Trophoblast cell (in vitro differentiated cells and primary cell): ENCODE data around the gene CCDC192.

ENCODE experiments used
- DNase-seq, 2 donors: peaks; one replicate each; pipeline ENCODE4 v3.0.0-alpha.2; 2016
- H2AFZ ChIP-seq: 2 replicates; pipeline ENCODE4 v1.6.1; 2013; ENCODE audit warnings: low read length, moderate library complexity, mild to moderate bottlenecking; ENCODE audit not compliant: insufficient read depth, poor library complexity
- H2AK5ac ChIP-seq: 2 replicates; pipeline ENCODE4 v1.6.1; 2013; ENCODE audit warnings: mild to moderate bottlenecking, low read length
- H2BK120ac ChIP-seq: 2 replicates; pipeline ENCODE4 v1.6.1; 2013; ENCODE audit warnings: low read length, mild to moderate bottlenecking, moderate library complexity; ENCODE audit not compliant: insufficient read depth, poor library complexity
- H2BK12ac ChIP-seq: 2 replicates; pipeline ENCODE4 v1.6.1; 2013; ENCODE audit warnings: mild to moderate bottlenecking, low read length, moderate library complexity
- H2BK5ac ChIP-seq: 2 replicates; pipeline ENCODE4 v1.6.1; 2013; ENCODE audit warnings: low read length, low read depth, moderate library complexity, mild to moderate bottlenecking; ENCODE audit not compliant: poor library complexity
- H3K14ac ChIP-seq: 2 replicates; pipeline ENCODE4 v1.6.1; 2013; ENCODE audit warnings: mild to moderate bottlenecking, low read length
- H3K18ac ChIP-seq: 2 replicates; pipeline ENCODE4 v1.6.1; 2013; ENCODE audit warnings: mild to moderate bottlenecking, low read length
- H3K23ac ChIP-seq: 2 replicates; pipeline ENCODE4 v1.6.1; 2013; ENCODE audit warnings: low read length
- H3K27ac ChIP-seq: 2 replicates; pipeline ENCODE4 v1.5.1; 2013; ENCODE audit warnings: low read depth, mild to moderate bottlenecking, inconsistent platforms, low read length, moderate library complexity
- H3K27me3 ChIP-seq: 2 replicates; pipeline ENCODE4 v1.6.1; 2013; ENCODE audit warnings: inconsistent platforms, mild to moderate bottlenecking, low read length, moderate library complexity; ENCODE audit not compliant: insufficient read depth
- H3K36me3 ChIP-seq, 2 experiments: 1 replicate in 1 of 2; 2 replicates in 1 of 2; pipeline ENCODE4 v1.6.1; 2013; ENCODE audit warnings: low read length in 2 of 2, mild to moderate bottlenecking in 2 of 2, moderate library complexity in 1 of 2; ENCODE audit not compliant: insufficient read depth in 2 of 2, control insufficient read depth in 1 of 2
- H3K4ac ChIP-seq: 2 replicates; pipeline ENCODE4 v1.6.1; 2013; ENCODE audit warnings: low read depth, mild to moderate bottlenecking, low read length, moderate library complexity
- H3K4me1 ChIP-seq, 2 experiments: 1 replicate in 1 of 2; 2 replicates in 1 of 2; pipeline ENCODE4 v1.6.1; 2013; ENCODE audit warnings: low read length in 2 of 2, mild to moderate bottlenecking in 2 of 2, moderate library complexity in 1 of 2; ENCODE audit not compliant: insufficient read depth in 2 of 2, control insufficient read depth in 1 of 2
- H3K4me2 ChIP-seq: 2 replicates; pipeline ENCODE4 v1.6.1; 2013; ENCODE audit warnings: inconsistent platforms, mild to moderate bottlenecking, low read length, moderate library complexity
- H3K4me3 ChIP-seq: 2 replicates; pipeline ENCODE4 v1.5.1; 2013; ENCODE audit warnings: mild to moderate bottlenecking, low read depth, low read length, inconsistent platforms
- H3K79me1 ChIP-seq: one replicate; pipeline ENCODE4 v1.6.1; 2013; ENCODE audit warnings: low read length
- H3K79me2 ChIP-seq: 2 replicates; pipeline ENCODE4 v1.6.1; 2013; ENCODE audit warnings: low read length, mild to moderate bottlenecking; ENCODE audit not compliant: control insufficient read depth, insufficient read depth, poor library complexity
- H3K9ac ChIP-seq: 2 replicates; pipeline ENCODE4 v1.6.1; 2013; ENCODE audit warnings: mild to moderate bottlenecking, low read length
- H3K9me3 ChIP-seq: 2 replicates; pipeline ENCODE4 v1.6.1; 2013; ENCODE audit warnings: low read depth, mild to moderate bottlenecking, control low read depth, inconsistent platforms, low read length; ENCODE audit not compliant: insufficient read depth
- H4K12ac ChIP-seq: 2 replicates; pipeline ENCODE4 v1.6.1; 2013; ENCODE audit warnings: low read depth, mild to moderate bottlenecking, low read length, moderate library complexity
- H4K8ac ChIP-seq: 2 replicates; pipeline ENCODE4 v1.6.1; 2013; ENCODE audit warnings: low read depth, mild to moderate bottlenecking, low read length, moderate library complexity
- H4K91ac ChIP-seq: one replicate; pipeline ENCODE4 v1.6.1; 2013; ENCODE audit warnings: low read depth, mild to moderate bottlenecking, low read length, moderate library complexity
- WGBS: extraction: QIAGEN DNeasy Blood & Tissue Kit; methylation state at CpG from one replicate; pipeline ENCODE4 v1.1.7; 2013; ENCODE audit warnings: missing lambda C conversion rate; ENCODE audit not compliant: insufficient read length, insufficient coverage; ENCODE audit errors: extremely low coverage; 5-methylcytosine and 5-hydroxymethylcytosine counted together

CCDC192 gene

DNA sequence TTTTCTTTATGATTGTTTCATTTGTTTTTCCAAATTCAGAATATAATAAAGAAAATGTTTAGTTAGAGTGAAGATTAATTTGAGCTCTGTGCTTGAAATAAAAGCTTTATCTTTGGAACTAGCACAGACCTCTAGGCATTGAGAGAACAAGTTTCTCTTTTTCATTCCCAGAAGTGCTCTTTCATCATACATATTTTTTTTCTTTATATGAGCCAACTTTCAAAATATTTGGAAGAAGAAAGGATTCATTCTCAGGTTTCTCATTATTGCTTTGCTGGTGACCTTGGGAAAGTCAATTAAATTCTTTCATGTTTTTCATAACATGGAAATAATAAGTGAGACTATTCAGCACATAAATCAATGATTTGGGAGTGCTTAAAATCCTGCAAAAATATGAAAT, 37.5 kb upstream of the CCDC192 start:
- Histone ChIP-seq H3K23ac (no peak overlapping the region), H3K18ac (no peak overlapping the region), H2BK5ac (no peak overlapping the region), H2BK12ac (no peak overlapping the region), H3K27me3 (no peaks in the 10 kb centered on the region), H2AK5ac (no peak overlapping the region), H3K4ac (no peak overlapping the region), H3K27ac (no peak overlapping the region), H4K8ac (no peak overlapping the region), H2BK120ac (no peak overlapping the region), H3K4me3 (no peak overlapping the region), H3K9me3 (no peaks in the 10 kb centered on the region), H4K91ac (no peak overlapping the region), H2AFZ (no peak overlapping the region), H4K12ac (no peak overlapping the region), H3K14ac (no peak overlapping the region), H3K4me2 (no peak overlapping the region), H3K9ac (no peak overlapping the region), H3K4me1 (no peaks in the 10 kb centered on the region), H3K79me1 (no peaks in the 10 kb centered on the region), H3K79me2 (no peaks in the 10 kb centered on the region), H3K36me3 (no peaks in the 10 kb centered on the region)
- DNase-seq, result no peak

DNA sequence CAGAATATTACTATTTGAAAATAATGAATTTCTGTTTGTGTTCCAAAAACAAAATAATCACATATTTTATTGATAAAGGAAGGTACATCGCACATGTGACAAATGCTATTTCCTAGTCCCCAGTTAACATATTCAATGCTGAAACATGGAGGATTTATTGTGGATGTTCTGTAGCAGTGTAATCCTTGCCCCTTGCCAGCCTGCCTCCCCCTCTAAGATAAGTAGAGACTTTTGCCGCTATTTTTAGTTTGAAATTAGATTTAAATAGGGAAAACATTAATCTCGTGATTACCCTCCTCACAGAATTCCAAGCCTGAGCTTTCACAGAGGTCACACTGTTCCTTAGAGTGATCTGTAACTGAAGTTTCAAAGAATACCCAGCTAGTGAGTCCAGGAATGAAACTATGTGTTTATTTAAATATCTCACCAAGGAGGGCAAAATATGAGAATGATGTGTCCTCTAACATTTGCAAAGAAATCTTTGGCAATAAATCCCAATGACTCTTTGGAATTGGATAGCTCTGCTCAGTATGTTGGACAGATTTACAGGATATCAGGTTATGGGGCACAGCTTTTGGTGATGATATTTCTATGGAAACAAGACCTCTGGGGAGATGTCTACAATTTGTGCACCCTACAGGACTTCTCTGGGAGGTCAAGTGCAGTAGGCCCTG, 37.0 kb upstream of the CCDC192 start:
- Histone ChIP-seq H4K12ac (no peak overlapping the region), H3K9me3 (no peaks in the 10 kb centered on the region), H2BK120ac (no peak overlapping the region), H3K27me3 (no peaks in the 10 kb centered on the region), H3K36me3 (no peaks in the 10 kb centered on the region), H2AK5ac (no peak overlapping the region), H3K23ac (no peak overlapping the region), H3K79me2 (no peaks in the 10 kb centered on the region), H3K4me1 (no peaks in the 10 kb centered on the region), H3K4me2 (no peak overlapping the region), H2AFZ (no peak overlapping the region), H2BK12ac (no peak overlapping the region), H3K14ac (no peak overlapping the region), H4K8ac (no peak overlapping the region), H3K18ac (no peak overlapping the region), H3K27ac (no peak overlapping the region), H3K79me1 (no peaks in the 10 kb centered on the region), H3K4me3 (no peak overlapping the region), H3K9ac (no peak overlapping the region), H3K4ac (no peak overlapping the region), H2BK5ac (no peak overlapping the region), H4K91ac (no peak overlapping the region)
- no peak for DNase-seq
- no CpG with 5 or more reads among the region's 3 CpGs for WGBS

DNA sequence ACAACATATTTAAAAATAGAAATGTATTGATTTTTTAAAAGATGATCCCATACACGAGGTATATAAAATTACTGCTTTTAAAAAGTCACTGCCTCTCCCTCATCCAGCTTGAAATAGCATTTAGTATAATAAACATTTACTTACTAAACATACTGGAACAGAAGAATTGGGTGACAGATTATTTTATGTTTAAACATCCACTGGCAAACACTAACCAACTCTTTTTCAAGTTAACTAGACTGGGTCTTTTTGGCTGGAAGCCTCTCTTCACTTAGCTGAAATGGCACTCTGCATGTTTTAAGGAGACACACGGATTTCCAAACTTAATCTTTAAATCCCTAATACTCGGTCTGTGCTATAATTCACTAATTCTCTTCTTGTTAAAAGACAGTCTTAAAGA, 35.3 kb upstream of the CCDC192 start:
- Histone ChIP-seq H3K79me2 (no peaks in the 10 kb centered on the region), H3K27ac (no peak overlapping the region), H3K79me1 (no peaks in the 10 kb centered on the region), H3K36me3 (no peaks in the 10 kb centered on the region), H4K12ac (no peak overlapping the region), H3K9me3 (no peaks in the 10 kb centered on the region), H3K27me3 (no peaks in the 10 kb centered on the region), H3K18ac (no peak overlapping the region), H4K91ac (no peak overlapping the region), H3K4me3 (no peak overlapping the region), H3K9ac (no peak overlapping the region), H2BK5ac (no peak overlapping the region), H2AK5ac (no peak overlapping the region), H3K4me1 (no peaks in the 10 kb centered on the region), H2AFZ (no peak overlapping the region), H2BK120ac (no peak overlapping the region), H4K8ac (no peak overlapping the region), H3K4ac (no peak overlapping the region), H3K14ac (no peak overlapping the region), H3K23ac (no peak overlapping the region), H2BK12ac (no peak overlapping the region), H3K4me2 (no peak overlapping the region)
- no CpG with 5 or more reads among the region's 3 CpGs for WGBS
- no peak for DNase-seq

DNA sequence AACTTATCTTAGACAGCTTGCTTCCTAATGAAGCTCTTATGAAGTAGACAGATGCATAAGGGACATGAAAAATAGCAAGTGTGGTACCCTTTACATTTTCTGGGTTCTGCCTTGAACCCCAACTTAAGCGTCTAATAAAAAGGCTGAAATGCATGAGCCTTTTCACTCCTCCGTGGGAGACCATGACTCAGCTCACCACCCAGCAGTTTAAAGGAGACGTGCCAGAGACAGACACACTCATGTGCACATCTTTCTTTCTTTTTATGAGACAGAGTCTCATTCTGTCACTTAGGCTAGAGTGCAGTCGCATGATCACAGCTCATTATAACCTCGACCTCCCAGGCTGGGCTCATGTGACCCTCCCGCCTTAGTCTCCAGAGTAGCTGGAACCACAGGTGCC, 32.0 kb upstream of the CCDC192 start:
- H3K27ac ChIP-seq, result no peak overlapping the region
- no CpG with 5 or more reads among the region's 6 CpGs for WGBS
- no peak overlapping the region for H3K4me3 ChIP-seq
- H4K8ac ChIP-seq, result no peak overlapping the region
- no peak overlapping the region for H3K14ac ChIP-seq
- H3K18ac ChIP-seq, result no peak overlapping the region
- H2AFZ ChIP-seq, result no peak overlapping the region
- no peak overlapping the region for H4K12ac ChIP-seq
- no peaks in the 10 kb centered on the region for H3K36me3 ChIP-seq
- H3K4ac ChIP-seq, result no peak overlapping the region
- no peaks in the 10 kb centered on the region for H3K9me3 ChIP-seq
- no peaks in the 10 kb centered on the region for H3K4me1 ChIP-seq
- H3K79me1 ChIP-seq, result no peaks in the 10 kb centered on the region
- no peak overlapping the region for H2BK5ac ChIP-seq
- H3K23ac ChIP-seq, result no peak overlapping the region
- no peaks in the 10 kb centered on the region for H3K27me3 ChIP-seq
- H3K4me2 ChIP-seq, result no peak overlapping the region
- no peak overlapping the region for H2BK120ac ChIP-seq
- H3K9ac ChIP-seq, result no peak overlapping the region
- H3K79me2 ChIP-seq, result no peaks in the 10 kb centered on the region
- H2AK5ac ChIP-seq, result no peak overlapping the region
- no peak overlapping the region for H4K91ac ChIP-seq
- H2BK12ac ChIP-seq, result no peak overlapping the region
- DNase-seq, result no peak
